HepG2 (cell line): Measurements from ENCODE around the gene TFPI. TPM values are rescaled to one million over a fixed set of nuclear protein-coding genes. Genes with fewer than 3 reads are reported as not detected.
A peak's percentile ranks its signal among the peaks of the same experiment; 100 is the strongest.

Experiments used
- ATAC-seq: fragments of 200-7000 bp; cut with Tn5 transposase; 3 replicates; pipeline ENCODE4 v1.9.1; 2020; ENCODE audit warnings: mild to moderate bottlenecking, moderate library complexity
- BruUV-seq: library from RNA; stranded (reverse); fragments of 400-500 nt; replicated peaks from 2 replicates; lab custom pipeline; 2021; lab: Mats Ljungman, UMichigan
- CTCF ChIA-PET: fragments of 300-600 bp; formaldehyde crosslinking; extraction: SDS; loops from one replicate; lab custom pipeline; 2021; ENCODE audit warnings: low total read pairs, inconsistent platforms, low intra/inter-chr PET ratio; lab: Yijun Ruan, JAX
- POLR2A ChIA-PET: fragments of 350-600 bp; sonication (Branson Sonifier 250); formaldehyde crosslinking; loops from one replicate; lab custom pipeline; 2020; ENCODE audit warnings: antibody characterized with exemption, inconsistent platforms; lab: Yijun Ruan, JAX
- DNase-seq: peaks from one replicate; pipeline ENCODE4 v3.0.0-alpha.2; 2015; ENCODE audit warnings: low spot score
- FAIRE-seq: peaks from 3 replicates; lab custom pipeline; 2011; peaks lifted over from hg19 to GRCh38; lab: Jason Lieb, UNC
- H2AFZ ChIP-seq: one replicate; pipeline ENCODE4 v1.6.1; 2011; ENCODE audit warnings: low read length, inconsistent platforms
- H3K27ac ChIP-seq: fragments of 300-600 bp; 3 replicates; pipeline ENCODE4 v1.8.0; 2011; ENCODE audit warnings: mixed run types, mild to moderate bottlenecking, mixed read lengths, low read length, inconsistent platforms; ENCODE audit not compliant: insufficient read depth; ENCODE audit errors: extremely low read length
- H3K27me3 ChIP-seq, 2 experiments: fragments of 200-600 bp in 1 of 2; 2 replicates in 1 of 2; 3 replicates in 1 of 2; pipeline versions ENCODE4 v1.6.0 to v1.8.0; 2011; ENCODE audit warnings: low read length in 2 of 2, mild to moderate bottlenecking in 2 of 2, moderate library complexity in 2 of 2, inconsistent platforms in 1 of 2; ENCODE audit not compliant: insufficient read depth in 2 of 2, control insufficient read depth in 1 of 2
- H3K36me3 ChIP-seq, 2 experiments: fragments of 200-600 bp in 1 of 2; replicated peaks in 1 of 2; 2 replicates in 1 of 2; 3 replicates in 1 of 2; pipeline versions ENCODE4 v1.5.1 to v1.8.0; 2011; ENCODE audit warnings: low read length in 2 of 2, inconsistent platforms in 1 of 2; ENCODE audit not compliant: insufficient read depth in 2 of 2, control insufficient read depth in 1 of 2
- H3K4me1 ChIP-seq: 2 replicates; pipeline ENCODE4 v1.5.1; 2012; ENCODE audit warnings: low read length, inconsistent platforms; ENCODE audit not compliant: insufficient read depth
- H3K4me2 ChIP-seq: 2 replicates; pipeline ENCODE4 v1.6.0; 2011; ENCODE audit warnings: low read depth, low read length, inconsistent platforms
- H3K4me3 ChIP-seq, 3 experiments: fragments of 200-600 bp in 1 of 3; sonication (generic), shearing (Covaris generic) in 1 of 3; replicated peaks in 1 of 3; 2 replicates each; pipeline ENCODE4 v1.5.1; 2011 to 2016; ENCODE audit warnings: low read length in 3 of 3, inconsistent platforms in 2 of 3, low read depth in 2 of 3, mild to moderate bottlenecking in 2 of 3, control low read depth in 1 of 3, mixed read lengths in 1 of 3; ENCODE audit not compliant: insufficient read depth in 1 of 3
- H3K79me2 ChIP-seq: one replicate; pipeline ENCODE4 v1.6.1; 2011; ENCODE audit warnings: low read length, inconsistent platforms; ENCODE audit not compliant: insufficient read depth
- H3K9ac ChIP-seq: 2 replicates; pipeline ENCODE4 v1.6.0; 2011; ENCODE audit warnings: mild to moderate bottlenecking, low read depth, low read length, inconsistent platforms; ENCODE audit not compliant: insufficient read depth
- H3K9me3 ChIP-seq: 2 replicates; pipeline ENCODE4 v1.5.1; 2012; ENCODE audit warnings: mild to moderate bottlenecking, low read length
- H4K20me1 ChIP-seq: 2 replicates; pipeline ENCODE4 v1.6.0; 2011; ENCODE audit warnings: inconsistent platforms, mild to moderate bottlenecking, low read length, moderate library complexity; ENCODE audit not compliant: insufficient read depth
- EP300 ChIP-seq, 3 experiments: sonication (generic) in 1 of 3; formaldehyde crosslinking in 1 of 3; IDR thresholded peaks; 2 replicates each; pipeline versions ENCODE4 v1.5.1 to v1.6.1; 2011 to 2020; ENCODE audit warnings: low read depth in 2 of 3, low read length in 2 of 3, borderline replicate concordance in 1 of 3, improper control_type of control experiment in 1 of 3, mild to moderate bottlenecking in 1 of 3, missing genetic modification reagents in 1 of 3, moderate library complexity in 1 of 3
- FOXJ3 ChIP-seq: sonication (generic); formaldehyde crosslinking; IDR thresholded peaks from 2 replicates; pipeline ENCODE4 v1.4.0; 2020; ENCODE audit warnings: missing genetic modification reagents, mild to moderate bottlenecking, borderline replicate concordance
- FOXP1 ChIP-seq, 2 experiments: fragments of 450-650 bp in 1 of 2; IDR thresholded peaks; 2 replicates each; pipeline ENCODE4 v1.6.1; 2017 to 2018; ENCODE audit warnings: antibody characterized with exemption in 1 of 2
- HMGXB4 ChIP-seq, 2 experiments: sonication (generic) in 1 of 2; formaldehyde crosslinking in 1 of 2; IDR thresholded peaks; 2 replicates each; pipeline versions ENCODE4 v1.4.0 to v1.6.1; 2018 to 2020; ENCODE audit warnings: missing genetic modification reagents in 2 of 2, borderline replicate concordance in 1 of 2, low read depth in 1 of 2, mild to moderate bottlenecking in 1 of 2, missing biosample characterization in 1 of 2
- ONECUT2 ChIP-seq: sonication (generic); formaldehyde crosslinking; IDR thresholded peaks from 2 replicates; pipeline ENCODE4 v1.4.0; 2020; ENCODE audit warnings: missing genetic modification reagents
- RBFOX2 ChIP-seq: fragments of 200-400 bp; formaldehyde crosslinking; IDR thresholded peaks from 2 replicates; pipeline ENCODE4 v1.6.1; 2017; ENCODE audit warnings: low read depth, mild to moderate bottlenecking, low read length
- SETDB1 ChIP-seq: sonication (generic); formaldehyde crosslinking; IDR thresholded peaks from 2 replicates; pipeline ENCODE4 v1.5.1; 2020; ENCODE audit warnings: missing genetic modification reagents, mild to moderate bottlenecking, borderline replicate concordance
- ZBTB1 ChIP-seq: sonication (generic); formaldehyde crosslinking; IDR thresholded peaks from 2 replicates; pipeline ENCODE4 v1.4.0; 2020; ENCODE audit warnings: missing genetic modification reagents, borderline replicate concordance
- ZNF503 ChIP-seq: sonication (generic); formaldehyde crosslinking; IDR thresholded peaks from 2 replicates; pipeline ENCODE4 v1.4.0; 2020; ENCODE audit warnings: missing genetic modification reagents
- WGBS: methylation state at CpG from one replicate; pipeline ENCODE4 v1.1.6; 2017; ENCODE audit warnings: low lambda C conversion rate; 5-methylcytosine and 5-hydroxymethylcytosine counted together
- in situ Hi-C: cut with HindIII; loops from 2 replicates; pipeline ENCODE4 v1.10.0; 2017; ENCODE audit warnings: low pct_unique_long_range_greater_than_20kb; ENCODE audit not compliant: extremely low pct_ligation_motif_present
- intact Hi-C: fragments of 100-400 bp; cut with micrococcal nuclease; formaldehyde crosslinking; loops from one replicate; pipeline ENCODE4 v1.10.0; 2022; ENCODE audit not compliant: unreplicated experiment
- polyA plus RNA-seq, 8 experiments: library from polyadenylated mRNA; depleted of rRNA in 3 of 8; stranded (reverse) in 7 of 8; unstranded in 1 of 8; fragments of >200 nt; fragmentation: Illumina TruSeq in 4 of 8; extraction: Trizol in 4 of 8; gene quantifications; 2 replicates each; pipeline versions ENCODE4 v1.2.1 to v1.2.3, GENCODE V29; 2011 to 2016; ENCODE audit warnings: low read depth in 4 of 8, missing spikeins in 1 of 8, mixed read lengths in 1 of 8; ENCODE audit not compliant: insufficient read depth in 1 of 8
- total RNA-seq, 5 experiments: library from RNA; depleted of rRNA; stranded (reverse); fragments of >200 nt; fragmentation: Illumina TruSeq; extraction: Trizol; gene quantifications; 2 replicates each; pipeline ENCODE4 v1.2.3, GENCODE V29; 2016; ENCODE audit warnings: low read depth in 1 of 5

Gene TFPI
- total and polyA plus RNA-seq, 2 of the 13 experiments (the other 11 are each of a cell fraction or from before 2014, with no cell fraction given), result 301 to 436 TPM

- WGBS, result 95% methylated on average over 1 of the region's 1 CpG
- Histone ChIP-seq H3K4me3 (peak overlapping the region in 1 of 3 experiments; percentile 13; a peak in 1 of 6 replicates), H3K9me3 (no peaks in the 10 kb centered on the region), H3K36me3 (peaks cover 3 to 37% of the 10 kb centered on the region in 2 experiments), H3K79me2 (peaks cover 96% of the 10 kb centered on the region), H3K4me1 (peaks cover 99% of the 10 kb centered on the region), H2AFZ (no peak overlapping the region), H3K27ac (peak overlapping the region; percentile 88), H3K27me3 (no peaks in the 10 kb centered on the region), H4K20me1 (no peaks in the 10 kb centered on the region), H3K4me2 (peak overlapping the region; percentile 40; the same call in 1 of the 2 replicates), H3K9ac (no peak overlapping the region)
- CTCF ChIA-PET, result no interaction called here
- no peak for FAIRE-seq
- intact Hi-C loops (loop anchor here (2.0 kb wide), 1 partner anchor 16 kb away; no protein-coding TSS in a partner anchor), in situ Hi-C loops (loop anchor here (25.0 kb wide), 1 partner anchor 1890 kb away; the partner anchor contains the start of gene WDR75)
- no peak for ATAC-seq
- POLR2A ChIA-PET, result interaction anchor here (0.7 to 1.2 kb wide), 2 partner anchors 33 to 36 kb away, joined by 5 read pairs; no protein-coding TSS in a partner anchor
- TF ChIP-seq RBFOX2 (peak; percentile 55; the same call in 1 of the 2 replicates), FOXJ3 (CRISPR knock-in tag) (no peak), ZBTB1 (CRISPR knock-in tag) (no peak)
- BruUV-seq, result no TSS peak
- DNase-seq, result no peak
Measured at GRCh38 chr2:187546762-187547333, 7.4 kb downstream of the TFPI start.

GRCh38 chr2:187545238-187545751 is 8.9 kb downstream of the TFPI start:
- ATAC-seq (no peak), FAIRE-seq (no peak), DNase-seq (no peak)
- peak overlapping the region; percentile 85 for H3K27ac ChIP-seq
- intact Hi-C loops (no loop called here), in situ Hi-C loops (loop anchor here (25.0 kb wide), 1 partner anchor 1892 kb away; the partner anchor contains the start of gene WDR75)
- no TSS peak for BruUV-seq
- H4K20me1 ChIP-seq, result no peaks in the 10 kb centered on the region
- peaks cover 100% of the 10 kb centered on the region for H3K4me1 ChIP-seq
- peaks cover 88% of the 10 kb centered on the region for H3K79me2 ChIP-seq
- H3K9ac ChIP-seq, result no peak overlapping the region
- no peak overlapping the region for H2AFZ ChIP-seq
- ChIA-PET CTCF (no interaction called here), POLR2A (interaction anchor here (1.1 to 2.6 kb wide), 3 partner anchors 9 to 35 kb away, joined by 3 to 10 read pairs (median 4); no protein-coding TSS in a partner anchor)
- H3K27me3 ChIP-seq, result no peaks in the 10 kb centered on the region
- no peaks in the 10 kb centered on the region for H3K9me3 ChIP-seq
- 40% methylated on average over 1 of the region's 1 CpG for WGBS
- H3K4me2 ChIP-seq, result peak overlapping the region; percentile 40
- no peak overlapping the region; a peak in 1 of 6 replicates for H3K4me3 ChIP-seq
- peaks cover 4 to 37% of the 10 kb centered on the region in 2 experiments for H3K36me3 ChIP-seq
- TF ChIP-seq ZNF503 (CRISPR knock-in tag) (0 out of 2 replicates have a peak, but pooled peaks have one; percentile 39), HMGXB4 (CRISPR knock-in tag; IDR thresholded peaks at IDR 0.05; ENCODE audit: borderline replicate concordance in 1 of 2, low read depth in 1 of 2) (no peak), ONECUT2 (CRISPR knock-in tag) (peak; percentile 50; the same call in 1 of the 2 replicates), EP300 (IDR thresholded peaks at IDR 0.05; ENCODE audit: low read depth in 2 of 2, low read length in 2 of 2) (0 out of 4 replicates have a peak, but pooled peaks of 1 of the 2 experiments have one; percentile 36), EP300 (CRISPR knock-in tag; IDR thresholded peaks at IDR 0.05; ENCODE audit: borderline replicate concordance) (no peak), SETDB1 (CRISPR knock-in tag) (no peak), FOXP1 (IDR thresholded peaks at IDR 0.05) (no peak), FOXP1 (CRISPR knock-in tag; IDR thresholded peaks at IDR 0.05) (peak; percentile 36; the same call in 1 of the 2 replicates)
